Retinal pigment epithelial cell (primary cell): ENCODE measurements around the gene NOX5.

Source experiments
- DNase-seq: peaks from one replicate; pipeline ENCODE4 v3.0.0-alpha.2; 2010; ENCODE audit warnings: low read depth
- H3K4me3 ChIP-seq: 2 replicates; pipeline ENCODE4 v1.5.1; 2011; ENCODE audit warnings: mild to moderate bottlenecking, low read length, control low read depth, moderate library complexity
- TF ChIP-seq, protein P1 (sequence below): conservative IDR thresholded peaks from 2 replicates; pipeline ENCODE4 v1.5.1; 2011; ENCODE audit warnings: low read depth, low read length, control low read depth, inconsistent platforms

The NOX5 gene

DNA sequence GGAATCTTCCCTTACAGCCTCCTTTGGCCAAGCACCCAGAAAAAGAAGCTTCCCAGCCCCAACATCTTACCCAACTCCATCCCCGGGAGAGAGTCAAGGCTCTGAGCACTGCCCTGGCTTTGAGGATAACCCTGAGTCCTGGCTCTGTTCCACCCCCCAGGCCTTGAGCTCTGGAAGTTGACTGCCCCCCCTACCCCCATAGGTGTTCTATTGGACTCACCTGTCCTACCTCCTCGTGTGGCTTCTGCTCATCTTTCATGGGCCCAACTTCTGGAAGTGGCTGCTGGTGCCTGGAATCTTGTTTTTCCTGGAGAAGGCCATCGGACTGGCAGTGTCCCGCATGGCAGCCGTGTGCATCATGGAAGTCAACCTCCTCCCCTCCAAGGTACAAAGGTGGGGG lies 22.3 kb downstream of the NOX5 start:
- no peak overlapping the region for H3K4me3 ChIP-seq
- TF ChIP-seq, protein P1, sequence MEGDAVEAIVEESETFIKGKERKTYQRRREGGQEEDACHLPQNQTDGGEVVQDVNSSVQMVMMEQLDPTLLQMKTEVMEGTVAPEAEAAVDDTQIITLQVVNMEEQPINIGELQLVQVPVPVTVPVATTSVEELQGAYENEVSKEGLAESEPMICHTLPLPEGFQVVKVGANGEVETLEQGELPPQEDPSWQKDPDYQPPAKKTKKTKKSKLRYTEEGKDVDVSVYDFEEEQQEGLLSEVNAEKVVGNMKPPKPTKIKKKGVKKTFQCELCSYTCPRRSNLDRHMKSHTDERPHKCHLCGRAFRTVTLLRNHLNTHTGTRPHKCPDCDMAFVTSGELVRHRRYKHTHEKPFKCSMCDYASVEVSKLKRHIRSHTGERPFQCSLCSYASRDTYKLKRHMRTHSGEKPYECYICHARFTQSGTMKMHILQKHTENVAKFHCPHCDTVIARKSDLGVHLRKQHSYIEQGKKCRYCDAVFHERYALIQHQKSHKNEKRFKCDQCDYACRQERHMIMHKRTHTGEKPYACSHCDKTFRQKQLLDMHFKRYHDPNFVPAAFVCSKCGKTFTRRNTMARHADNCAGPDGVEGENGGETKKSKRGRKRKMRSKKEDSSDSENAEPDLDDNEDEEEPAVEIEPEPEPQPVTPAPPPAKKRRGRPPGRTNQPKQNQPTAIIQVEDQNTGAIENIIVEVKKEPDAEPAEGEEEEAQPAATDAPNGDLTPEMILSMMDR = no peak
- no peak for DNase-seq

- no peak for DNase-seq
These were observed 23.0 kb downstream of the NOX5 start for GRCh38 chr15:69037482-69037881.

GRCh38 chr15:69037977-69038376 lies 23.5 kb downstream of the NOX5 start:
- DNase-seq = no peak
- no peak overlapping the region for H3K4me3 ChIP-seq
- TF ChIP-seq, protein P1 = no peak

More at GRCh38 chr15:69037482-69037881, 23.0 kb downstream of the NOX5 start:
- TF ChIP-seq, protein P1 = no peak
- no peak overlapping the region for H3K4me3 ChIP-seq

DNA sequence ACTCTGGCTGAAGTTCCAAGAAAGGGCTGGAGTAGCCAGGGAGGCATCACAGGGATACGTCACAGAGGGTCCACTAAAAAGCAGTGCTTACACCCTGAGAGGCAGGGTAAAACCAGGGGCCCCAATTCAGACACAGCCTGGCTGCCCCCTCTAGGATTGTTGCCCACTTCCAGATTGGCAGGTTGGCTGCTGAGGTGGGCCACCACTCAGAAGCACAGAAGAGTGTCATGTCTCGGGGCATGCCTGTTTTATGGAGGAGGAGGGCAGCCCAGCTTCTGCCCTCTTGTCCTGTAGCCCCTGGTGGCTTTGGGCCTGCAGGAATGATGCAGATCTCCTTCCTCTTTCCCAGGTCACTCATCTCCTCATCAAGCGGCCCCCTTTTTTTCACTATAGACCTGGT lies 24.0 kb downstream of the NOX5 start:
- DNase-seq = no peak
- TF ChIP-seq, protein P1 = no peak
- no peak overlapping the region for H3K4me3 ChIP-seq

DNA sequence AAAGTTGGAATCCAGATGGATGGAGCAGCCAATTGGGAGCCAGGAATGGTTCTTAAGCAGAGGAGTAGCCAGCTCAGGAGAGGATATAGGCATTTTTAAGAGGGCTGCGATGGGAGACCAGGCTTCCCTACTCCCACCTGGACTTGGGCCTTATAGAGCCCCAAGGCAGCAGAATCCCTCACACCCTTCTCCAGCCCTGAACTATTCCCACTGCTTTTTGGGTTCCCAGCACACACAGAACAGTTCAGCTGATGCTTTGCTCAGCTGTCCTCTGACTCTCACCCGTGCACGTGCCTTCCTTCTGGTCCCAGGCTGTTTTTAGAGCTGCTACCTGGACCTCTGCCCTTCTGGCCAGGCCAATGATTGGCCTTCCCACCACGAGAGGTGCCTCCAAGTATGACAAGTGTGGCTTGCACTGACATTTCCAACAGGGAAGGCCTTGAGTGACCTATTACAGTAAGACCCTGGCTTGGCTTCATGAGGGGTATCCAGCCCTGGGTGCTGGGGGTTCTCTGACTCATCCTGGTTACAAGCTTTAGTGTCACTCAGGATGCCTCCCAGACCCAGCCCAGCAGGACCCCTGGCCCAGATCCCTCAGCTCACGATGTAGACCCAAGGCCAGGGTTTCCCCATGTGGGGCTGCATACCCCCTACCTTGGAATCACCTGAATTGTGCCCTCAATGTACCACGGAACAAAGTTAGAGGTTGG lies 25.2 kb downstream of the NOX5 start:
- no peak overlapping the region for H3K4me3 ChIP-seq
- TF ChIP-seq, protein P1 = no peak
- no peak for DNase-seq

- no peak overlapping the region for H3K4me3 ChIP-seq
- TF ChIP-seq, protein P1 = no peak
- DNase-seq = no peak
These were observed 28.0 kb downstream of the NOX5 start for GRCh38 chr15:69042531-69042930.

GRCh38 chr15:69045802-69046201 lies 31.3 kb downstream of the NOX5 start:
- H3K4me3 ChIP-seq = no peak overlapping the region
- TF ChIP-seq, protein P1 = peak; percentile 51
- DNase-seq = peak; percentile 17
